ENCODE results near the gene ATXN7L1. TPM values are rescaled to one million over a fixed set of nuclear protein-coding genes. Genes with fewer than 3 reads are reported as not detected.
A peak's percentile ranks its signal among the peaks of the same experiment; 100 is the strongest.

The ATXN7L1 gene
- total and polyA plus RNA-seq, 8 donors, result 13.0 to 15.5 (median 13.8) TPM

DNA sequence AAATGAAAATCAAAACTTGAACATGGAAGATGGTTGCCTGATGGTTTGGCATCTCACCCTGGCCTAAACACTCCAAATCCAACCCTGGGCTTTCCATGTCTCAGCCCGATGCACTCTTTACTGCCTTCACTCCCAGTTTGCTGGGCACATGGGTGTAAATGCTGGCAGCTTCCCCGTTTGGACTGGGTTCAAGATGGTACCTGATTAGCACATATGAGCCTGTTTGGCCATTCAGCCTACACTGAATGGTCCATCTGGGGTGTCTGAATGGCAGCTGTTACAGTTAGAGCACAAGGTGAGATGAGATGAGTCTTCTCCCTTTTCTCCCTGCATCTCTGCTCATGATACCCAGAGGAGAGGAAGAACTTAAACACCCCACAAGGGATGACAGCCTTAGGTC, 37.1 kb downstream of the ATXN7L1 start:
- H3K4me1 ChIP-seq, result peaks cover 12 to 19% of the 10 kb centered on the region in 2 donors
- H3K4me3 ChIP-seq, result no peak overlapping the region
- H3K9me3 ChIP-seq, result no peaks in the 10 kb centered on the region
- H3K36me3 ChIP-seq, result no peaks in the 10 kb centered on the region
- ATAC-seq (no peak), DNase-seq (no peak)
- intact Hi-C loops (cut with DNase I), result no loop called here
- TF ChIP-seq, protein P1, sequence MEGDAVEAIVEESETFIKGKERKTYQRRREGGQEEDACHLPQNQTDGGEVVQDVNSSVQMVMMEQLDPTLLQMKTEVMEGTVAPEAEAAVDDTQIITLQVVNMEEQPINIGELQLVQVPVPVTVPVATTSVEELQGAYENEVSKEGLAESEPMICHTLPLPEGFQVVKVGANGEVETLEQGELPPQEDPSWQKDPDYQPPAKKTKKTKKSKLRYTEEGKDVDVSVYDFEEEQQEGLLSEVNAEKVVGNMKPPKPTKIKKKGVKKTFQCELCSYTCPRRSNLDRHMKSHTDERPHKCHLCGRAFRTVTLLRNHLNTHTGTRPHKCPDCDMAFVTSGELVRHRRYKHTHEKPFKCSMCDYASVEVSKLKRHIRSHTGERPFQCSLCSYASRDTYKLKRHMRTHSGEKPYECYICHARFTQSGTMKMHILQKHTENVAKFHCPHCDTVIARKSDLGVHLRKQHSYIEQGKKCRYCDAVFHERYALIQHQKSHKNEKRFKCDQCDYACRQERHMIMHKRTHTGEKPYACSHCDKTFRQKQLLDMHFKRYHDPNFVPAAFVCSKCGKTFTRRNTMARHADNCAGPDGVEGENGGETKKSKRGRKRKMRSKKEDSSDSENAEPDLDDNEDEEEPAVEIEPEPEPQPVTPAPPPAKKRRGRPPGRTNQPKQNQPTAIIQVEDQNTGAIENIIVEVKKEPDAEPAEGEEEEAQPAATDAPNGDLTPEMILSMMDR (IDR thresholded peaks at IDR 0.05), result no peak
- no peak overlapping the region for H3K27ac ChIP-seq
- no peaks in the 10 kb centered on the region for H3K27me3 ChIP-seq

DNA sequence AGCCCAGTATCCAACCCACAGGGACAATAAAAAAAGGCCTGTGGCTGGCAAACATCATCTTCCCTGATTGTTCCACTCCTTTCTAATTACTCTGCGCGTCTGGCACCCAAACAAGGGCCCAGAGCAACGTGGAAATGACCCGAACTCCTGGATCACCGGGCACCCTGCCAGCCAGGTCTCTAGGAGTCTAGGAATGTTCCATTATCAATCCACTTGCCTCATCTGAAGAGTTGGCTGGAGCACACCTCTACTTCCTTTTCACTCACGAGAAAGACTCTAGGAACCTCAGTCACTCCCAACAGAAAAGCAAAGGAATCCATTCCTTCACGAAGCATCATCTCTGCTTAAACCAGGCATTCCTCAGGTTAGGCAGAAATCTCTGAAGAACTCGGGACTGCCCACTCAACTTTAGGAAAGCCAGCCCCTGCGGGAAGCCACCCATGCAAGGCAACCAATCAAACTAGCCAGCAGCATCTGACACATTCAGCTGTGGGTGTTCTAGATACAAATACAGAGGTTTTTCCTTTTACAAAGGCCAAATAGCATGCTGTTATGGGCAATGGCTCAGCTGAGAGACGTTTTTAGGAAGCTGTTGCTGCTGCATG, 37.7 kb downstream of the ATXN7L1 start:
- no peaks in the 10 kb centered on the region for H3K9me3 ChIP-seq
- H3K4me3 ChIP-seq, result no peak overlapping the region
- TF ChIP-seq, protein P1 (IDR thresholded peaks at IDR 0.05), result no peak
- intact Hi-C loops (cut with DNase I), result no loop called here
- ATAC-seq, result peak; percentile 45
- peaks cover 12 to 19% of the 10 kb centered on the region in 2 donors for H3K4me1 ChIP-seq
- H3K27ac ChIP-seq, result peak overlapping the region in 1 of 2 donors; percentile 54
- DNase-seq, result peak in 1 of 4 donors; percentile 49
- H3K27me3 ChIP-seq, result no peaks in the 10 kb centered on the region
- no peaks in the 10 kb centered on the region for H3K36me3 ChIP-seq

DNA sequence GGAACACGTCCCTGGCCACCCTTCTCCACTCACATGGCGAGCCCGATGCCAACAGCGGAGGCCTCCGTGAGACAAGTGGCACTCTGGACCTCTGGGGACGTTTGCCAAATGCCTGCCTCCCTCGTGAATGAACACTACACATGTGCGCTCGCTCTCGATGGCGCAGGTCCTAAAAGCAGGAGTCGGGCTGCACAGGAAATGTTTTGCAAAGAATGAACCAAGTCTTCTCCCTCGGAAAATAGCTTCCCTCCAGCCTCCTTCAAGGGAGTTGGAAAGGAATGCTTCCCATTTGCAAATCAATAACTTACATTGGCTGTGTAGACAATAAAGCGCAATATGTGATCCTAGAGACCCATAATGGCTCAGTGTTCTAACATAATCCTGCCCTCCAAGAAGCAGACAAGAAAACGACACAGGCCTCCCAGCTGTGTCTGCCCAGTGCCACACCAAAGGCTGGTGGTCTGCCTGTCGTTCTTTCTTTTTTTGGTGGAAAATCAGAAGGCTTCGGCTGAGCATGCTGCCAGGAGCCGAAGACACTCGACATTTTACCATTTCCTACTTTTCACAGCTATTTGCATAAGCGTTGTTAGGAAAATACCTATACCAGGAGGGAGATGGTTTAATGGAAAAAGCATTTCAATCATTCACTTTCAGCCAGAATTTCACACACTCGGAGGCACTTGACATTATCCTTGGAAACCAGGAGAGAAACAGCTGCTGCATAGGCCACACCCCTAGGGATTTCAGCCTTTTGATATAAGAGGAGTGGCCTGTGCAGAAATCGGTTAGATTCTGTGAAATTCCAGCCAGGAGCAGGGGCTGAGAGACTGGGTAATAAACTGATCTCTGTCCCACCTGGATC, 38.4 kb downstream of the ATXN7L1 start:
- Histone ChIP-seq H3K27ac (peak overlapping the region in 1 of 2 donors; percentile 54), H3K4me1 (peaks cover 12 to 19% of the 10 kb centered on the region in 2 donors), H3K36me3 (no peaks in the 10 kb centered on the region), H3K27me3 (no peaks in the 10 kb centered on the region), H3K9me3 (no peaks in the 10 kb centered on the region), H3K4me3 (no peak overlapping the region)
- intact Hi-C loops (cut with DNase I), result no loop called here
- peak in 2 of 4 donors; percentile 53 to 74 for DNase-seq
- TF ChIP-seq, protein P1 (IDR thresholded peaks at IDR 0.05), result no peak
- peak; percentile 83 for ATAC-seq

- no peak overlapping the region for H3K27ac ChIP-seq
- no peaks in the 10 kb centered on the region for H3K36me3 ChIP-seq
- no peak overlapping the region for H3K4me3 ChIP-seq
- no peaks in the 10 kb centered on the region for H3K27me3 ChIP-seq
- intact Hi-C loops (cut with DNase I), result no loop called here
- TF ChIP-seq, protein P1 (IDR thresholded peaks at IDR 0.05), result no peak
- no peaks in the 10 kb centered on the region for H3K9me3 ChIP-seq
- H3K4me1 ChIP-seq, result peaks cover 14 to 30% of the 10 kb centered on the region in 2 donors
- ATAC-seq (no peak), DNase-seq (no peak)
Observed at GRCh38 chr7:105835441-105835840, 41.0 kb downstream of the ATXN7L1 start.

GRCh38 chr7:105831824-105832535, 44.4 kb downstream of the ATXN7L1 start:
- DNase-seq (no peak), ATAC-seq (no peak)
- intact Hi-C loops (cut with DNase I), result no loop called here
- Histone ChIP-seq H3K36me3 (no peaks in the 10 kb centered on the region), H3K4me3 (no peak overlapping the region), H3K27ac (no peak overlapping the region), H3K4me1 (peaks cover 8 to 16% of the 10 kb centered on the region in 2 donors), H3K27me3 (no peaks in the 10 kb centered on the region), H3K9me3 (no peaks in the 10 kb centered on the region)
- TF ChIP-seq, protein P1 (IDR thresholded peaks at IDR 0.05), result no peak

All from left lung (tissue), 10 donors.